ENCODE measurements around the gene AVEN. TPM values are rescaled to one million over a fixed set of nuclear protein-coding genes. Genes with fewer than 3 reads are reported as not detected.

AVEN gene
- total and polyA plus RNA-seq, 2 of the 4 experiments (the other 2 are of a cell fraction), result 9.1 to 17.6 TPM

DNA sequence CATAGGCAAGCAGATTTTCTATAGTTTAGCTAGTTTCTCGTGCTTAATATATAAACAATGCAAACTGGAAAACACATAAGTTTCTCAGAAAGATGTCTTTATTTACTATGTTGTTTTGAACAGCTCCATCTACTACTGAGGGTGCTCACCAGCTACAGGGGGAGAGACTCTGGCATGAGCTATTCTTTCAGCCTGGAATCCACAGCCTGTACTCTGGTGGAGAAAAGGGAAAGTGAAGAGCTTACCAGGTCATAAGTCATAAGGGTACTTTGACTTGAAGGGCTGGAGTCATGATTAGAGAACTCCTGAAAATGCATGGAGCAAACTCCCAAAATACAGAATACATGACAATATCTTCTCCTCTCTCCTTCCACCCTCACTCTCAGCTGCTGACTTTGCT is 4.4 kb upstream of the AVEN start:
- Histone ChIP-seq H2BK20ac (ENCODE audit: low read depth, low read length) (no peak overlapping the region), H3K9me1 (ENCODE audit: insufficient read depth, low read length) (peaks cover 8% of the 10 kb centered on the region), H4K5ac (ENCODE audit: low read depth, low read length) (no peak overlapping the region), H3K23ac (ENCODE audit: low read depth, low read length) (no peak overlapping the region), H4K91ac (ENCODE audit: insufficient read depth, low read depth, low read length) (no peak overlapping the region), H2AFZ (replicated peaks; ENCODE audit: low read length, poor library complexity) (no peak overlapping the region), H3K4me2 (ENCODE audit: low read depth, low read length) (no peak overlapping the region; the same call in 1 of the 2 replicates), H4K20me1 (ENCODE audit: insufficient read depth, low read length) (no peaks in the 10 kb centered on the region; the same call in 1 of the 2 replicates), H2AK9ac (replicated peaks; ENCODE audit: low read depth, low read length, poor library complexity) (no peak overlapping the region), H3K27me3 (ENCODE audit: control insufficient read depth, insufficient read depth, low read length) (no peaks in the 10 kb centered on the region), H3K27ac (ENCODE audit: insufficient read depth, low read length) (no peak overlapping the region), H3K36me3 (ENCODE audit: control insufficient read depth, insufficient read depth, low read length) (no peaks in the 10 kb centered on the region), H4K8ac (ENCODE audit: low read depth in 2 of 2, low read length in 2 of 2) (no peak overlapping the region), H3K56ac (ENCODE audit: extremely low read depth, insufficient read depth, low read length) (no peak overlapping the region), H3K79me1 (ENCODE audit: low read depth in 1 of 2, low read length in 2 of 2) (peaks cover 0 to 11% of the 10 kb centered on the region in 2 experiments; a peak in 2 of 4 replicates), H2BK5ac (ENCODE audit: low read depth, low read length, poor library complexity, severe bottlenecking) (no peak overlapping the region), H3K9me3 (ENCODE audit: control insufficient read depth, insufficient read depth, low read length) (no peaks in the 10 kb centered on the region), H3K4me3 (ENCODE audit: insufficient read depth, low read depth, low read length) (no peak overlapping the region), H3K4me1 (ENCODE audit: control insufficient read depth, insufficient read depth, low read length) (peaks cover 10% of the 10 kb centered on the region), H2BK15ac (ENCODE audit: low read depth, low read length) (no peak overlapping the region), H2BK120ac (ENCODE audit: low read depth, low read length) (no peak overlapping the region), H3K18ac (ENCODE audit: low read depth, low read length) (no peak overlapping the region), H2AK5ac (ENCODE audit: low read depth, low read length) (no peak overlapping the region), H3K14ac (replicated peaks; ENCODE audit: low read depth, low read length) (no peak overlapping the region), H3K9ac (ENCODE audit: low read depth, low read length) (no peak overlapping the region), H3K4ac (ENCODE audit: low read depth, low read length) (no peak overlapping the region)
- intact Hi-C loops (cut with micrococcal nuclease), result no loop called here
- BruUV-seq (replicated peaks), result no TSS peak
- DNase-seq, result no peak
- no peak for ATAC-seq (ENCODE audit: low read depth)
- in situ Hi-C loops (cut with MboI; ENCODE audit: low sequenced_read_pairs), result no loop called here
- CTCF ChIA-PET, result no interaction called here
- TF ChIP-seq USF2 (IDR thresholded peaks at IDR 0.05; ENCODE audit: low read depth, low read length), result no peak
- no peak for TF ChIP-seq POLR2A (IDR thresholded peaks at IDR 0.05; ENCODE audit: low read depth, low read length)
- no peak for TF ChIP-seq FOS (IDR thresholded peaks at IDR 0.05; ENCODE audit: low read depth, low read length)
- TF ChIP-seq MXI1 (IDR thresholded peaks at IDR 0.05; ENCODE audit: borderline replicate concordance, low read depth, low read length), result no peak
- TF ChIP-seq, protein P1, sequence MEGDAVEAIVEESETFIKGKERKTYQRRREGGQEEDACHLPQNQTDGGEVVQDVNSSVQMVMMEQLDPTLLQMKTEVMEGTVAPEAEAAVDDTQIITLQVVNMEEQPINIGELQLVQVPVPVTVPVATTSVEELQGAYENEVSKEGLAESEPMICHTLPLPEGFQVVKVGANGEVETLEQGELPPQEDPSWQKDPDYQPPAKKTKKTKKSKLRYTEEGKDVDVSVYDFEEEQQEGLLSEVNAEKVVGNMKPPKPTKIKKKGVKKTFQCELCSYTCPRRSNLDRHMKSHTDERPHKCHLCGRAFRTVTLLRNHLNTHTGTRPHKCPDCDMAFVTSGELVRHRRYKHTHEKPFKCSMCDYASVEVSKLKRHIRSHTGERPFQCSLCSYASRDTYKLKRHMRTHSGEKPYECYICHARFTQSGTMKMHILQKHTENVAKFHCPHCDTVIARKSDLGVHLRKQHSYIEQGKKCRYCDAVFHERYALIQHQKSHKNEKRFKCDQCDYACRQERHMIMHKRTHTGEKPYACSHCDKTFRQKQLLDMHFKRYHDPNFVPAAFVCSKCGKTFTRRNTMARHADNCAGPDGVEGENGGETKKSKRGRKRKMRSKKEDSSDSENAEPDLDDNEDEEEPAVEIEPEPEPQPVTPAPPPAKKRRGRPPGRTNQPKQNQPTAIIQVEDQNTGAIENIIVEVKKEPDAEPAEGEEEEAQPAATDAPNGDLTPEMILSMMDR (conservative IDR thresholded peaks at IDR 0.05; ENCODE audit: low read depth, low read length), result no peak
- POLR2A ChIA-PET (ENCODE audit: unreplicated experiment), result no interaction called here
- dilution Hi-C loops (cut with HindIII; ENCODE audit: low sequenced_read_pairs, unreplicated experiment), result no loop called here
- no CpG with 5 or more reads among the region's 1 CpG for WGBS, 2 experiments (ENCODE audit: extremely low coverage in 2 of 2, insufficient read length in 1 of 2)

All from IMR-90 (cell line).